Measurements from ENCODE around the gene PROSER1.

GRCh38 chr13:39023761-39024160 lies 14.1 kb downstream of the PROSER1 start:
- TF ChIP-seq, protein P1, sequence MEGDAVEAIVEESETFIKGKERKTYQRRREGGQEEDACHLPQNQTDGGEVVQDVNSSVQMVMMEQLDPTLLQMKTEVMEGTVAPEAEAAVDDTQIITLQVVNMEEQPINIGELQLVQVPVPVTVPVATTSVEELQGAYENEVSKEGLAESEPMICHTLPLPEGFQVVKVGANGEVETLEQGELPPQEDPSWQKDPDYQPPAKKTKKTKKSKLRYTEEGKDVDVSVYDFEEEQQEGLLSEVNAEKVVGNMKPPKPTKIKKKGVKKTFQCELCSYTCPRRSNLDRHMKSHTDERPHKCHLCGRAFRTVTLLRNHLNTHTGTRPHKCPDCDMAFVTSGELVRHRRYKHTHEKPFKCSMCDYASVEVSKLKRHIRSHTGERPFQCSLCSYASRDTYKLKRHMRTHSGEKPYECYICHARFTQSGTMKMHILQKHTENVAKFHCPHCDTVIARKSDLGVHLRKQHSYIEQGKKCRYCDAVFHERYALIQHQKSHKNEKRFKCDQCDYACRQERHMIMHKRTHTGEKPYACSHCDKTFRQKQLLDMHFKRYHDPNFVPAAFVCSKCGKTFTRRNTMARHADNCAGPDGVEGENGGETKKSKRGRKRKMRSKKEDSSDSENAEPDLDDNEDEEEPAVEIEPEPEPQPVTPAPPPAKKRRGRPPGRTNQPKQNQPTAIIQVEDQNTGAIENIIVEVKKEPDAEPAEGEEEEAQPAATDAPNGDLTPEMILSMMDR (IDR thresholded peaks at IDR 0.05) = no peak
- TF ChIP-seq POLR2A (IDR thresholded peaks at IDR 0.05) (no peak), EP300 (IDR thresholded peaks at IDR 0.05) (no peak)

All from tibial nerve (tissue), 4 donors.